Activated effector memory CD4-positive, alpha-beta T cell treated with anti-CD3 and anti-CD28 coated beads, Interleukin-2, amount 50 U/mL, for 16 hours (primary cell): ENCODE measurements around the gene IER3.
A peak's percentile ranks its signal among the peaks of the same experiment; 100 is the strongest.
"Not testable (repeated sequence)": the region's sequence is repeated elsewhere in the genome, so short reads cannot be mapped to it uniquely, and the experiment has no call there.

Source experiments
- DNase-seq: peaks from one replicate; pipeline ENCODE4 v3.0.0-alpha.2; 2020

IER3 gene

DNA sequence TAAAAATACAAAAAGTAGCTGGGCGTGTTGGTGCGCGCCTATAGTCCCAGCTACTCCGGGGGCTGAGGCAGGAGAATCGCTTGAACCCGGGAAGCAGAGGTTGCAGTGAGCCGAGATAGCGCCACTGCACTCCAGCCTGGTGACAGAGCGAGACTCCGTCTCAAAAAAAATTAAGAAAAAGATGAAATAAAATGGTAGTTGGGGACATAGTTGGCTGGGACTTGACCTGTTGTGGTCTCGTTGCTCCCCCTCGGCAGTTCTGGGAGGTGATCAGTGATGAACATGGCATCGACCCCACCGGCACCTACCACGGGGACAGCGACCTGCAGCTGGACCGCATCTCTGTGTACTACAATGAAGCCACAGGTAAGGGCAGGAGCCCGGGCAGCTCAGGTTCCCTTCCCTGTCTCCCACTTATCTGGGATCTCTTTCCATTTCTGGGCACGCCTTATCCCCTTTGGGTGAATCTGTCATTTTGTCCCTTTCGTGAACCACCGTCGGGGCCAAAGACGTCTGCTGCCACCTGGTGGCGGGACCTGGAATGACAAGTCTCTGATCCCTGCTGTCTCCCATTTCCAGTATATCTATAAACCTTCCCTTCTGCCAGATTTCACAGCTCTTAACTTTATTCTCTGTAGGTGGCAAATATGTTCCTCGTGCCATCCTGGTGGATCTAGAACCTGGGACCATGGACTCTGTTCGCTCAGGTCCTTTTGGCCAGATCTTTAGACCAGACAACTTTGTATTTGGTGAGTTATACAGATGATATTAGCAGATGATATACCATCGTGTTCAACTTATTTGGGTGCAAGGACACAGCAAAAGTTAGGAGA is 21.9 kb downstream of the IER3 start:
- peak; percentile 96 for DNase-seq

DNA sequence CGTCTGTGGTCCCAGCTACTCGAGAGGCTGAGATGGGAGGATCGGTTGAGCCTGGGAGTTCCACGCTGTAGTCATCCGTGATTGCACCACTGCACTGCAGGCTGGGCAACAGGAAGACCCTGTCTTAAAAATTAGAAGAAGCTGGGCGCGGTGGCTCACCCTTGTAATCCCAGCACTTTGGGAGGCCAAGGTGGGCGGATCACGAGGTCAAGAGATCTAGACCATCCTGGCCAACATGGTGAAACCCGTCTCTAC is 22.4 kb downstream of the IER3 start:
- DNase-seq, result not testable (repeated sequence)

DNA sequence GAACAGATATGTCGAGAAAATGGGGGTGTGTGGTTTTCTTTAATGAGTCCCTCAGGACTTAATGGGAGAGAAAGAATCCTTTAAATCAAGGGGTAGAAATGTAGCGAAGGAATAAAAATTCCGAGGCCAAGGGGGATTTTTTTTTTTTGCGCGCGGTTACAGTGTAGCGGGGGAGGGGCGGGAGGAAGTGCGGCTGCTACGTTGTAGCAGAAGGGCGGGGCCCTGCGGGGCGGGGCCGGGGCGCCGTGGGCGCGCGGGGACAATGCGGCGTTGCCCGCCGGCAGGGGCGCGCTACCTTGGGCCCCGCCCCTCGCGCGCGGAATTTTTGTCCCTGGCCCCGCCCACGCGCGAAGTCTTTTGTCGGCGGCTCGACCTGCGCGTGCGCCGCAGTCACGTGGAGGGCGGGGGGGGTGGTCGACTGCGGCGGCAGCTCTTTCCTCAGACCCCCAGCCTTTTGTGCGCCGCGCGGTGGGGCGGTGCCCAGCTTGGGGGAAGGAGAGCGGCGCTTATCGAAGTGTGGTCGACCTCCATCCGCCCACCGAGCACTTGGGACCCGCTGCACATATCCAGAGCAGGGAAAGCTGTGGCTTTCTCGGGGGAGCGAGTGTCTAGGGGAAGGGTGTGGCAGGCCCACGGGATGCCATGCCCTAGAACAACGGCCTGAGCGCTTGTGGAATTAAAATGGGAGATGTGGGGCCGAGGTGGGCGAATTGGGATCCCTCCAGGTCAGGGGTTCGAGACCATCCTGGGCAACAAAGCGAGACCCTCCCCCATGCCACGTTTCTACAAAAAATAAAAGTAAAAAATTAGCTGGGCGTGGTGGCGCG is 22.9 kb downstream of the IER3 start:
- peak; percentile 98 for DNase-seq

DNA sequence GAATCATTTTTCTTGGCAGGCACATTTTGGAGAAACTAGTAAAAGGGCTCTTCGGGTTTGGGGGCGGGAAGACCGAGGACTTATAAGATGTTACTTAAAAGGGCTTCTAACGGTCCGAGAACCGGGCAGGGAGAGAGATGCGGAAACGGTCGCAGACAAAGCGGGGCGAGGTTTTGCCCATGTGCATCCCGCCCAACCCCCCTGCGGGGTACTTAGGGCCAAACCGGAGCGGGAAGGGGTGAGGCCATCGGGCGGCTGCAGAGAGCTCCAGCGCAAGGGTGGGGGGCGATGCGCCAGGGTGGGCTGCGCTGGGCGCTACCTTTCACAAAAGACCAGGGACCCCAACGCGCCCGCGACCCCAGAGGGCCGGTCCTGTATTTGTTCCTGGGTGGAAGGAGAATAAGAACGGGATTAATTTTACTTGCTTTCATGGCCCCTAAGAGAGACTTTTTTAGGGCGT is 23.6 kb downstream of the IER3 start:
- DNase-seq, result peak; percentile 88

DNA sequence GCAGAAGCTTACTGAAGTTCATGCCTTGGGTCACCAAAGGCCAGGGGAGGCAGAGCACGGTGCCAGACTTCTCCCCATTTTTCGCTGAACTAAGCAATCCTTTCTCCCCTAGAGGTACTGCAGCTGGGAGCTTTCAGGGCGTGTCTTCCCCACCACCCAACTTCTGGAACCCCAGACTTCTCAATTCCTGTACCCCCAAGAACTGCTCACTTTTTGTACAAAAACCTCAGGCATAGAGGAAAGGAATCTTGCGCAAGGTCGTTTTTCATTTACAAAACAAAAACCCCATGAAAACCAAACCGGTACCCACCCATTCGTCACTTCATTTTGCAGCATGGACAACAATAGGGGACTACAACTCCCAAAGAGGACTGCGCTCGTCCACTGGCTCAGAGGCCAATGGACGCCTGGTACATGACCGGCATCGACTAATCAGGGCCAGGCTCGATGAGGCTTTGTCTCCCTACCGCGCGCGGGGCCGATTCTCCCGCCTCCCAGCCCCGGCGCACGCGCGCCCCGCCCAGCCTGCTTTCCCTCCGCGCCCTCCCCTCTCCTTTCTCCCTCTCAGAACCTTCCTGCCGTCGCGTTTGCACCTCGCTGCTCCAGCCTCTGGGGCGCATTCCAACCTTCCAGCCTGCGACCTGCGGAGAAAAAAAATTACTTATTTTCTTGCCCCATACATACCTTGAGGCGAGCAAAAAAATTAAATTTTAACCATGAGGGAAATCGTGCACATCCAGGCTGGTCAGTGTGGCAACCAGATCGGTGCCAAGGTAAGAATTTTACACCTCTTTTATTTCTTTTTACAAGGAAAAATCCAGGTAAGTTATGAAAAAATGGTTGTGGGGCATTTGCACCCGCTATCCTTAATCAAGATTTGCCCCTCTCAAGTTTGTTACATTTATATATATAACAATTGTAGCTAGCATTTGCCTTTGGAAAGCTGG is 24.3 kb downstream of the IER3 start, which contains the start of gene TUBB:
TSS of gene TUBB (plus strand) at position 562 of the 947 bp plus-strand sequence. CDS start at position 717, 155 bp downstream.
- peak; percentile 98 for DNase-seq

DNA sequence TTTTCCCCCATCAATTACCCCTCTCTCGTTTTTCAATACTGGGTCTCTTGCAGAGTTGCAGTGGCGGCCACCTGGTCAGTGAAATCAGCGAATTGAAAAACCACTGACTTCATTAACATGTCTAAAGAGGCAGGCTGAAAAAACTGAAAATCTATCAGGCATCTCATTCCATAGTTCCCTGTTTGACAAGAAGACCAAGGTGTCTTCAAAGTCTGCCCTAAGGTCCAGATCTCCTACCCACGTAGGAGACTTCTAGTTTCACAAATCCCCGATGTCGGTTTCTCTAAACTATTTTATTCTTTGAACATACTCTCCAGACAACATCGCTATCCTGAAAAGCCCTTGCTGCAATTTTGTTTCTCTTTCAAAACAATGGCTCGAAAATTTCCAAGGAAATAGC is 25.0 kb downstream of the IER3 start:
- no peak for DNase-seq

DNA sequence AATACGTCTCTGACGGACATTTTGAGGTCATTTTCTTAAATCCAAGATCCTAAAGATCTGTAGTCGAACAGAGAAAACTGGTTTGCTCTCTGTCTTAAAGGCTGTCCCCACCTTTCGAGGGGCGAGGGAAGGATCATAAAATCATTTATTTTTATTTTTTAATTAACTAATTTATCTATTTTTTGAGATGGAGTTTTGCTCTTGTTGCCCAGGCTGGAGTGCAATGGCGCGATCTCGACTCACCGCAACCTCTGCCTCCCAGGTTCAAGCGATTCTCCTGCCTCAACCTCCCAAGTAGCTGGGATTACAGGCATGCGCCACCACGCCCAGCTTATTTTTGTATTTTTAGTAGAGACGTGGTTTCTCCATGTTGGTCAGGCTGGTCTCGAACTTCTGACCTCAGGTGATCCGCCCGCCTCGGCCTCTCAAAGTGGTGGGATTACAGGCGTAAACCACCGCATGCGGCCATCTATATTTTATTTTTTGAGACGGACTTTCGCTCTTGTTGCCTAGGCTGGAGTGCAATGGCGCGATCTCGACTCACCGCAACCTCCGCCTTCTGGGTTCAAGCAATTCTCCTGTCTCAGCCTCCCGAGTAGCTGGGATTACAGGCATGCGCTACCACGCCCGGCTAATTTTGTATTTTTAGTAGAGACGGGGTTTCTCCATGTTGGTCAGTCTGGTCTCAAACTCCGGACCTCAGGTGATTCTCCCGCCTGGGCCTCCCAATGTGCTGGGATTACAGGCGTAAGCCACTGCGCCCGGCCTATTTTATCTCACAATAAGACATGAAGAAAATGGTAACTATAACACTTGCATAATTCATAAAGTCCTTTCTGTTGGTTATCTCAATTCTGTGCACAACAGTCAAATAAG is 26.3 kb downstream of the IER3 start:
- DNase-seq, result not testable (repeated sequence)

DNA sequence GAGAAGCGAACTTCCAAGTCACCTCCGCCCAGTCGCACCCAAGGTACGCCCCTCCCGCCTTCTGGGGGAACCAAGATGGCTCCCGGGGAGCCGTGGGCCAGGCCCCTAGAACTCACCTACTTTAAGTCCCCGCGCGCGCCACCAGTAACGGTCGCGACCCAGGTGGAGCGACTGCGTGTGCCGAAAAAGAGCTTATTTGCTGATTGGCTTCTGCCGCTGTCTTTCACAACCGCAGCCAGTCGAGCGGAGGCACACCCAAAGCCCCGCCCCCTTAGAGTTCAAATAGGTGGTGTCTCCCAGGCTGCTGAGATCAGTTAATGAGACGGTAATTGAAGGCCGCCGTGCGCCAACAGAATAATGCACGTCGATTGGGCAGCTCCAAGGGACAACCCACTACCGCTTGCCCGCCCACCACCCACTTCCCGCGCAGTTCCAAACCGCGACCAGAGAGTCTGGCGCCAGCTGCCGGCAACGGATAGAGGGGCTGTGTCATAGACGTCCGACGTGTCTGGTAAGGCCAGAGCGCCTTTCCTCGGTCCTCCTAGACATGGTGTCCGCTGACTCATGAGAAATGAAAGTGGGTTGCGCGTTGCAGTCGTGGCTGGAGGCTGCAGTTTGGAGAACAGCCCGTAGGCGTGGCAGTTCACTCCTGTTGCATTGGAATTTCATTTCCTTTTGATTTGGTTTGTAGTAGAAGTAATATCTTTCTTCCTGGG is 27.1 kb downstream of the IER3 start, which contains the start of gene MDC1:
TSS of gene MDC1 (minus strand) at position 153 of the 716 bp plus-strand sequence. CDS start 2,106 bp downstream, outside the sequence.
- peak; percentile 100 for DNase-seq

DNA sequence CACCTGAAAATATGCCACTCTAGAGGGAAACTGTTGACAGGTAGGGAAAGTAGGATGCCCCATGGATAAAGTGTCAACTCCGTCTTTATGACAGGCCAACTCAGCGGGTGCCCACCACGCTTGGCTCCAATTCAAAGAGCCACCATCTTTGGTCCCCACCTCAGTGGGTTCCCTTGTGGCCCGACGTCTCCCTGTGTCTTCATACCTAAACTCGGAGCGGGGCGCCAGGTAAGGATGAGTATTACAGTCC is 27.5 kb downstream of the IER3 start:
- DNase-seq, result no peak

DNA sequence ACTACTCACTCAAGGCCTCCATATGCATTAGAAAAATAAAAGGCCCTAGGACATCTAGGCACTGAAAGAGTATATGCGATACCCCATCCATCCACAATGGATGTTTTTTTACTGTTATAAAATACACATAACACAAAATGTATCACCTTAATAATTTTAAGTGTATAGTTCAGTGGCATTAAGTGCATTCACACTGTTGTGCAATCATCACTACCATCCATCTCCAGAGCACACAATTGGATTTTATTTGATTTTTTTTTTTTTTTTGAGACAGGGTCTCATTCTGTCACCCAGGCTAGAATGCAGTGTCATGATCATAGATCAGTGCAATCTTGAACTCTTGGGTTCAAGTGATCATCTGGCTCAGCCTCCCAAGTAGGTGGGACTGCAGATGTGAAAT is 30.1 kb downstream of the IER3 start:
- DNase-seq, result no peak

DNA sequence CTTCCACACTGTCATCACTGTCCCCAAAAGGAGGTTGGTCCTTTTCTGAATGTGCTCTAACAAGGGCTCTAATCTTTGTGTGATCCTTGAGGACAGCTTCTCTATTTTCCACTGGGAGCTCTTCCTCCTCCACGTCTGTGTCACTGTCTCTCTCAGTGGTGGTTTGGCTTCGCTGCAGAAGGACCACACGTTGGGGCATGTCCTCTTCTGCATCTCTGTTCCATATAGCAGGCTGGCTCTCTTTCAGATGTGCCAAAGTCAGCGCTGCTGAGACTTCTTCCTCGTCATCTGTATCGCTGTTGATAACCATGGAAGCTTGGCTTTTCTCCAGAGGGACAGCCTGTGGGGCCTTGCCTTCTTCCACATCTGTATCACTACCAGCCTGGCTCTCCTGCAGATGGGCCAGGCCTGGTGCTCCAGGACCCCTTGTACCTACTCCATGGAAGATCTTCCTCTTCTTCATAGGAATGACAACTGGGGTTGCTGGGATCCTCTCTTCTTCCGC is 31.9 kb downstream of the IER3 start:
- DNase-seq, result no peak

DNA sequence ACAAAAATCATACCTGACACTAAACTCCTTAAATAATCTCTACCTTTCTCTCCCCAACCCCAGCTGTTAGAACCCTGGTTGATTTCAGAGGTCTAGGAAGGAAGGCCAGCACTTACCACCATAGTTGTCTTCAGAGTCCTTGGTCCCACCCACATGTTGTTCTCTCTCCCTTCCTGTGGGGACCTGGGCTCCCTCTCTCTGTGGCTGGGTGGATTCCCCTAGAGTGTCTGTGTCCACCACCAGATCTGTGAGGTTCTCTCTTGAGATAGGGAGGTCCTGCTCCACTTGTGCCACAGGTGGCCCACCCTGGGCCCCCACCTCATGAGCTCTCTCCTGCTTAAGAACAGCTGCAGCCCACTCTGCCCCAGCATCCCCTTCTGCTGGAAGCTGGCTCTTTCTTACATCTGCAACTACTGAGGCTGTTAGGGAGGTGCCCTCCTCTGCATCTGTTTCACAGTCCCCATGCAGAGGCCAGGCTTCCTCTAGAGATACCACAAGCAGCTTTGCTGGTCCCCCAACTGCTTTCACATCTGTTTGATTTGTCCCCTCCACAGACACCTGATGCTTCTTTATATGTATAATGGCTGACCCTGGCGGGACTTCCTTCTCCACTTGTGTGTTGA is 32.5 kb downstream of the IER3 start:
- no peak for DNase-seq

DNA sequence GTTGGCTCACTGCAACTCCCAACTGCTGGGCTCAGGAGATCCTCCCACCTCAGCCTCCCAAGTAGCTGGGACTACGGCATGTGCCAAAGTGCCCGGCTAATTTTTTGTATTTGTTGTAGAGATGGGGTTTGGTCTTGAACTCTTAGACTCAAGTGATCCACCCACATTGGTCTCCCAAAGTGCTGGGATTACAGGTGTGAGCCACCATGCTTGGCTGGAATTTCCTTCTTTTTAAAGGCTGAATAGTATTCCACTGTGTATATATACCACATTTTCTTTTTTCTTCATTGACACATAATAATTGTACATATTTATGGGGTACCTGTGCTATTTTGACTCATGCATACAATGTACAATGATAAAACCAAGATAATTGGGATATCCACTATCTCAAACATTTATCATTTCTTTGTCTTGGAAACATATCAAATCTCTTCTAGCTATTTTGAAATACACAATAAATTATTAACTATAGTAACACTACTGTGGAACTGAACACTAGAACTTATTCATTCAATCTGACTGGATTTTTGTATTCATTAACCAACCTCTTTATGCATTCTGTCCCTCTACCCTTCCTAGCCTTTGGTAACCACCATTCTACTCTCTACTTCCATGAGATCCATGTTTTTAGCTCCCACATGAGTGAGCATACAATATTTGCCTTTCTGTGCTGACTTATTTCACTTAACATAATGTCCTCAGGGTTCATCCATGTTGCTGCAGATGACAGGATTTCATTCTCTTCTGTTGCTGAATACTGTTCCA is 35.1 kb downstream of the IER3 start:
- peak; percentile 8 for DNase-seq

DNA sequence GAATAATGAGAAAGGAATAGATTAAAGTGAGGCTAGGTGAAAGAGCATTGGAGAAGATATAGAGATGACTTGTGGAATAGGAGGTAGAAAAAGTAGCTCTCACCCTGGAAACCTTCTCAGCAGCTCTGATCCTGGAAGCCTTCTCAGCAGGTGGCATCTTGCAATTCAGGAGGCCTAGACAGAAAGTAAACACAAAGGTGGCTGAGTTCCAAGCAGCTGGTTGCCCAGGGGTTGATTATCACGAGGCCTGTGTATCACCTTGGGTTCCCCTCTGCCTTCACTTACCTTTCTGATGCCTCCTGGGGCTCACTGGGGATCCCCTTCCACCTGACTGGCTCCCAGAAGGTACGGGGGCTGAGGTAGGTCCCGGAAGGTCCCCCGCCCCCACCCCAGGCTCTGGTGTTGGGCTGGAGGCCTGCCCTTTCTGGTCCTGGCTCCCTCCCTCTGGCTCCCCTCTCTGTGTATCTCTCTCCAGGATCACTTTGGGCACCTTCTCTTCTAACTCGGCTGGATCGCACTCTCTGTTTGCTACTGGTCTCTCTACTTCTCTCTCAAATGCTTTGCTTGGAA is 37.0 kb downstream of the IER3 start:
- DNase-seq, result no peak

DNA sequence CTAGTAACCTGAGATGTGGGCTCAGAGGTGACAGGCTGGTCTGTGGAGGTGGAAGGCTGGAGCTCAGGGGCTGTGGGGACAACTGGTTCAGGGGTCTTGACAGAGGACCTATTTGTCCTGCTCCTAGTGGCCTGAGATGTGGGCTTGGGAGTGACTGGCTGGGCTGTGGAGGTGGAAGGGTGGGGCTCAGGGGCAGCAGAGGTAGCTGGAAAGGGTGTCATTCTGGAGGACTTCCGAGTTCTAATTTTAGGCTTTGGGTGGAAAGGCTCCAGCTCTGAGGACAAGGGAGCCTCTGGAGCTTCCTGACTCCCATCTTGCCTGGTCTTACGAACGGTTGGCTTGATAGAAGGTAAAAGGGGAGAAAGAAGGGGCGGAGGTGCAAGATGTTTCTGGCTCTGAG is 38.7 kb downstream of the IER3 start:
- DNase-seq, result peak; percentile 38

DNA sequence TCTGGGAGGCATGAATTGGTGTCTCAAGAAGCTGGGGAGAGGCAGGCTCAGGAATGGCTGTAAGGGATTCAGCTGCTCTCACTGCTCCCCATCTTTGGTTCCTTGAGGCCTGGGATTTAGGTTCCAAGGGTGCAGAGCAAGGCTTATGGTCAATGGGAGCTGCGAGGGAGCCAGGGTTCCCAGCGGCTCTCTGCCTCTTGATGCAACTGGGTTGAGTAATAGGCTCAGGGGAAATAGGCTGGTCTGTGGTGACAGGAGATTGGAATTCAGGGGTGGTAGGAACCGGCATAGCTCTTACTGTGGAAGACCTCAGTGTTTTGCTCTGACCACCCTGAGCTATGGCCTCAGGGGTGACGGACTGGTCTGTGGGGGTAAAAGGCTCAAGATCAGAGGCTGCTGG is 40.5 kb downstream of the IER3 start:
- peak; percentile 37 for DNase-seq

DNA sequence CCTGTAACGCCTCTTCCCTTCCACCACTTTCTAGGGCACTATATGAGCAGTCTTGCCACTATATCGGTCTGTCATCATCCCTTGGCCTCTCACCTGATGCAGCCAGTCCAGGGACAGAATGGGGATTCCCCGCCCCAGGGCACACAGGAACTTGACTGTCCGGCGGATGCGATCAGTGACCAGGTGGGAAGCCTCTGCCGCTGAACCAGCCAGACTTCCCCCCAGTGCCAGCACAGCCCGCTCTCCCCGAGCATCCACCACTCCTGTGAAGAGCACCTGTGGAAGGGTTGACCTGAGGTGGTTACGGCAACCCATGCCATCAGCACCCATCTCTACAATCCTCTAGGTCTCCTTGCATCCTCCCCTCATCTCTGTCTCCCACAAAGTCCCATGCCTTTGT is 41.3 kb downstream of the IER3 start:
- no peak for DNase-seq

DNA sequence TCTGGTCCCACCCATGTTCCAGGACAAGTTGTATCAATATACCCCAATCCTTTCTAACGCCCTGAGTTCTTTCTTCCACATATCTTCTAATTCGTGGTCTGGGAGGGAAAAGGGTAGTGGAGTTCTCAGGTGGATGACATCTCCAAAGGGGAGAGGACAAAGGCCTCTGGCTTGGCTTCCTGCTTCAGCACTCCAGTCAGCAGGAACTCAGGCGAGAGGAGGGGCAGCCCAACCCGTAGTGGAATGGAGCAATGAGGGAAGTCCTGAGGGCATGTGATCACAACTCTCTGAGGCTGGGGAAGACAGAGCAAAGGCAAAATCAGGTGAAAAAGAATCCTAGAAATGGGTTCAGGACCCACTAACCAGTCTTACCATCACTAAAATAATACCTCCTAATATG is 44.0 kb downstream of the IER3 start:
- no peak for DNase-seq

DNA sequence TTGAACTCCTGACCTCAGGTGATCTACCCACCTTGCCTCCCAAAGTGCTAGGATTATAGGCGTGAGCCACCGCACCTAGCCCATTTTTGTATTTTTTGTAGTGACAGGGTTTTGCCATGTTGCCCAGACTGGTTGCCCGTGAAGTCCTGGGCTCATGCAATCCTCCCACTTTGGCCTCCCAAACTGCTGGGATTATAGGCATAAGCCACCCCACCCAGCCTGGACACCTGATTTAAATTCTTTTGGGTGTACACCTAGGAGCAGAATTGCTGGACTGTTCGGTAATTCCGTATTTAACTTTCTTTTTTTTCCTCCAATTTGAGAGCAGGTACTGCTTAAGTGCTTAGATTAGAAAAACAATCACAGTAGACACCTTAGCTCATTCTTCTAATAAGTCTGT is 47.9 kb downstream of the IER3 start:
- no peak for DNase-seq
